H7 (cell line): ENCODE data around the gene DDRGK1. TPM values are rescaled to one million over a fixed set of nuclear protein-coding genes. Genes with fewer than 3 reads are reported as not detected.
A peak's percentile ranks its signal among the peaks of the same experiment; 100 is the strongest.
"Not testable (repeated sequence)": the region's sequence is repeated elsewhere in the genome, so short reads cannot be mapped to it uniquely, and the experiment has no call there.

Source experiments
- DNase-seq: peaks from one replicate; pipeline ENCODE4 v3.0.0; 2012
- H3K27me3 ChIP-seq: 2 replicates; pipeline ENCODE4 v1.6.0; 2011; ENCODE audit warnings: mild to moderate bottlenecking, low read length; ENCODE audit not compliant: control insufficient read depth, insufficient read depth
- H3K36me3 ChIP-seq: replicated peaks from 2 replicates; pipeline ENCODE4 v1.5.1; 2011; ENCODE audit warnings: low read length; ENCODE audit not compliant: control insufficient read depth, insufficient read depth
- H3K4me3 ChIP-seq: 2 replicates; pipeline ENCODE4 v1.5.1; 2011; ENCODE audit warnings: low read depth, mild to moderate bottlenecking, control low read depth, low read length, moderate library complexity; ENCODE audit not compliant: insufficient read depth
- total RNA-seq: library from RNA; depleted of rRNA; stranded (reverse); fragments of >200 nt; shearing (Covaris generic); gene quantifications from 2 replicates; pipeline ENCODE4 v1.2.3, GENCODE V29; 2014

Gene DDRGK1
- total RNA-seq, 1 experiment from 2014 or later: 38.5 TPM

- H3K4me3 ChIP-seq: no peak overlapping the region
- peak; percentile 64 for DNase-seq
- peaks cover 43% of the 10 kb centered on the region for H3K36me3 ChIP-seq
- no peaks in the 10 kb centered on the region for H3K27me3 ChIP-seq
Measured at GRCh38 chr20:3190681-3191111, 13.8 kb downstream of the DDRGK1 start.

GRCh38 chr20:3189561-3190131 is 14.8 kb downstream of the DDRGK1 start:
- Histone ChIP-seq H3K36me3 (peaks cover 33% of the 10 kb centered on the region), H3K4me3 (no peak overlapping the region), H3K27me3 (no peaks in the 10 kb centered on the region)
- peak; percentile 32 for DNase-seq

- H3K36me3 ChIP-seq: peaks cover 30% of the 10 kb centered on the region
- no peaks in the 10 kb centered on the region for H3K27me3 ChIP-seq
- H3K4me3 ChIP-seq: no peak overlapping the region
- peak; percentile 26 for DNase-seq
Measured at GRCh38 chr20:3188823-3189413, 15.6 kb downstream of the DDRGK1 start.

- H3K36me3 ChIP-seq: peaks cover 26% of the 10 kb centered on the region
- H3K4me3 ChIP-seq, DNase-seq, H3K27me3 ChIP-seq: not testable (repeated sequence)
Measured at GRCh38 chr20:3187861-3188260, 16.6 kb downstream of the DDRGK1 start.

GRCh38 chr20:3183896-3184612 is 20.4 kb downstream of the DDRGK1 start:
- Histone ChIP-seq H3K4me3 (no peak overlapping the region), H3K36me3 (no peaks in the 10 kb centered on the region), H3K27me3 (no peaks in the 10 kb centered on the region)
- no peak for DNase-seq

- not testable (repeated sequence) for H3K4me3 ChIP-seq, DNase-seq, H3K36me3 ChIP-seq, H3K27me3 ChIP-seq
Measured at GRCh38 chr20:3182429-3182828, 22.1 kb downstream of the DDRGK1 start.

- Histone ChIP-seq H3K36me3 (no peaks in the 10 kb centered on the region), H3K4me3 (no peak overlapping the region), H3K27me3 (no peaks in the 10 kb centered on the region)
- no peak for DNase-seq
Measured at GRCh38 chr20:3181270-3181669, 23.2 kb downstream of the DDRGK1 start.

- no peak overlapping the region for H3K4me3 ChIP-seq
- H3K36me3 ChIP-seq: no peaks in the 10 kb centered on the region
- H3K27me3 ChIP-seq: no peaks in the 10 kb centered on the region
- DNase-seq: no peak
Measured at GRCh38 chr20:3180319-3180718, 24.2 kb downstream of the DDRGK1 start.

- DNase-seq: no peak
- H3K4me3 ChIP-seq: no peak overlapping the region
- no peaks in the 10 kb centered on the region for H3K27me3 ChIP-seq
- no peaks in the 10 kb centered on the region for H3K36me3 ChIP-seq
Measured at GRCh38 chr20:3177746-3178485, 26.6 kb downstream of the DDRGK1 start.

GRCh38 chr20:3175270-3175669 is 29.2 kb downstream of the DDRGK1 start:
- peak overlapping the region; percentile 0; the same call in 1 of the 2 replicates for H3K4me3 ChIP-seq

GRCh38 chr20:3174442-3175261 is 29.8 kb downstream of the DDRGK1 start:
- Histone ChIP-seq H3K27me3 (peaks cover 8% of the 10 kb centered on the region), H3K4me3 (peak overlapping the region; percentile 91), H3K36me3 (no peaks in the 10 kb centered on the region; the same call in 1 of the 2 replicates)
- DNase-seq: no peak

More at GRCh38 chr20:3175270-3175669, 29.2 kb downstream of the DDRGK1 start:
- DNase-seq: no peak
- Histone ChIP-seq H3K27me3 (peaks cover 8% of the 10 kb centered on the region), H3K36me3 (no peaks in the 10 kb centered on the region)

- Histone ChIP-seq H3K36me3 (no peaks in the 10 kb centered on the region; the same call in 1 of the 2 replicates), H3K4me3 (peak overlapping the region; percentile 91), H3K27me3 (peaks cover 10% of the 10 kb centered on the region)
- peak; percentile 99 for DNase-seq
Measured at GRCh38 chr20:3173610-3174441, 30.7 kb downstream of the DDRGK1 start.

GRCh38 chr20:3172933-3173609 is 31.4 kb downstream of the DDRGK1 start, which contains the start of gene LZTS3:
TSS of gene LZTS3 (minus strand) at chr20:3173549. CDS start at chr20:3167163, 6,386 bp downstream.
- DNase-seq: peak; percentile 97
- Histone ChIP-seq H3K27me3 (peaks cover 15% of the 10 kb centered on the region), H3K36me3 (no peaks in the 10 kb centered on the region; the same call in 1 of the 2 replicates), H3K4me3 (peak within 1 kb of the TSS; percentile 91)
